HG02588 (cell line): ENCODE results near the gene CCDC178.
A peak's percentile ranks its signal among the peaks of the same experiment; 100 is the strongest.

Source experiments
- ATAC-seq: cut with Tn5 transposase; IDR thresholded peaks from one replicate; pipeline ENCODE4 v1.9.1; 2021; ENCODE audit warnings: mild to moderate bottlenecking, moderate library complexity; ENCODE audit not compliant: unreplicated experiment

Gene CCDC178

GRCh38 chr18:32922951-32923430, 517.5 kb downstream of the CCDC178 start:
- no peak for ATAC-seq

DNA sequence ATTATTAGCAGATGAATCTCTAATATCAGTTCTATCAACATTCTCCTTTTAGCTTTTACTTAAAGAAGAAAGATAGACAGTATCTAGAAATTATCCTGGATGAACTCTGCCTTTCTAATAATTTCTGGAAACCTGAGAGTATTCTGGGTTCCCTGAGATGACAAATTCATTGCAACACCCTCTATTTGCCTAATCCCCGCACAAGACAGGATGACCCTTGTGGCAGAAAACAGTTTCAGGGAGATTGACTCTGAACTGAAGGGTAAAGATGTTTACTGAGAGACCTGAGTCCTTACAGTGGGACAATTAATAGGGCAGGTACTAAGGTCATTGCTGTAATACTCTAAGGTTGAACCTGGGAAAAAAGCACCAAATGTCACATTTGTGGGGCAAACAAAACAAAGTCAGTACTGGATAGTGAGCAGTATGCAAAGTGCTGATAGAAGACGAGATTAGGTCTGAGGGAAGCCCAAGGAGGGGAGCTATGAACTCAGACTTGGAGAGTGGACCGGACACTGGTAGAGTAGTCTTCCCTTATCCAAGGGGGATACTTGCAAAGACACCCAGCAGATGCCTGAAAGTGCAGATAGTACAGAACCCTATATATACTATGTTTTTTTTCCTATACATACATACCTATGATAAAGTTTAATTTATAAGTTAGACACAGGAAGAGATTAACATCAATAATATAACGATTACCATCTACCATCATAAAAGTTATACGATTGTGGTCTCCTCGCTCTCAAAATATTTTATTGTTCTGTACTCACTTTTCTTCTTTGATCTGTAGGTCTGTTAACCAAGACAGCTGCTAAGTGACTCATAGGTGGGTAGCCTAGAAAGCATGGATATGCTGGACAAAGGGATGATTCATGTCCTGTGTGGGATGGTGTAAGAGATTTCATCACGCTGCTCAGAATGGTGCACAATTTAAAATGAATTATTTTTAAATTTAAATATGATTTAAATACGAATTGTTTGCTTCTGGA, 519.4 kb downstream of the CCDC178 start:
- no peak for ATAC-seq

GRCh38 chr18:32919799-32920198, 520.7 kb downstream of the CCDC178 start:
- ATAC-seq, result peak; percentile 87

- ATAC-seq, result no peak
These were observed 521.8 kb downstream of the CCDC178 start for GRCh38 chr18:32918692-32919250.

DNA sequence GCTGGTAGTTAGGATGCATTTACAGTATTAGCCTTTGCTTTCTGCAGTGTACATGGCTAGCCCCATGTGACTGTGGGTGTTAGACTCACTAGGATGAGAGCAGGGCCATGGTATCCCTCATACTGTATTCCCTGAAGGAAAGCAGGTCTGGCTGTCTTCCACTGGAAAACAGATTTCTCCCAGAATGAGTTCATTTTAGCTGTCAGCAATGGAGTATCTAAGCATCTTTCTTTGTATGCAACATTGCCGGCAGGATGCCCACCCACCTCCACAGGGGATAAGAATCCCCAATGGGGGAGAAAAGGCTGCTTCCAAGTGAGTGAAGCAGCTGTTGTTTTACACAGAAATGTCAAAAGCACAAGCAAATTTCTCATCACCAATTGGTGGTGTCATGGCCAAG, 525.0 kb downstream of the CCDC178 start:
- ATAC-seq, result no peak

DNA sequence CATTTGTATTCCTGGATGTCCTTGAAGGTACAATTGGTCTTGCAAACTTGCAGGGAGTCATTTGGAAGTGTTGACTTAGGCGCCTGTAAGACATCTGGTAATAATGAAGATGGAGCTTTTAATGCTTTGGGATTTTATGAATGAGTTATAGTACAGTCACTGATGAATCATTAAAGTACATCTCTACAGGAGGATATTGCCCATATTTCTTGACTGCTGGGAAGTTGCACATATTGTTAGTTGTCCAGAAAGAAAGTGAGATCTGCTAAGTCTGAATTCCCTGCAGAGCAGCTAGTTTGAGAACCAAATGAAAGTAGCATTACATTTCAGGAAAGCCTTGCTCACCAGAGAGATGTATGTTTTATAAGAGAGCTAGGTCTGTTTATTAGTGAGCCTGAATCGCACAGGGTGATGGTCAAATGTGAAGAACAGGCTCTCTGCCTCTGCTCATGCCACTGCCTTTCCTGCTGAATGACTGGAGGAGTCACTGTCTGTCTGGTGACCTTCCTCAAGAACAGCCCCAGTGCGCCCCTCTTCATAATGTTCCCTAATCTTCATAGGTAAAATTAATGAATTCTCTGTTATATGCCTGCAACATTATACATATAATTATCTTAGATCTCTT, 528.7 kb downstream of the CCDC178 start:
- ATAC-seq, result no peak

DNA sequence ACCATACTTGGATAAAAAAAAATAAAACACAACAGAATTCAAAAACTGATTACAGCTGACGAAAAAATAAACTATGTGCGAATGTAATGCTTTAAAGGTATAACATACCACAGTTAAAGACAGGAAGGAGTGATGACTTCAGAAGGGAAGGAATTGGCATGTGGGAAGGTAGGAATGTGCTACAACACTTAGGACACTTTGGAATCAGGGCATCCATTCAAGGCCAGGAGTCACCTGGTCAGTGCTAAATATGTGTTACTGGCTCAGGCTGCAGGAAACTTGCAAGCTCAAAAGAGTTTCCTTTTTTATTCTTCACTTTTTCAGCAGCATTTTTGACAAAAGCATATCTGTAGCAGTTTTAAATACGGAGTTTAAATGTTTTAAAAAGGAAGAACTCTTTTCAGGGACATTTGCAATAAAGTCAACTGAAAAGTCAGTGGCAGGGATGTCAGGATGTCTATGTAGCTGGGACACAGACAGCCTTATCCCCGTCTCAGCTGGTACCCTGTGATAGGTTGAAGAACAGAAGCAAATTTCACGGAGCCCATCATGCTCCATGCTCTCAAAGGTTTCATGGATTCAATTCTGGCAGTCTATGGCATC, 529.7 kb downstream of the CCDC178 start:
- ATAC-seq, result no peak

DNA sequence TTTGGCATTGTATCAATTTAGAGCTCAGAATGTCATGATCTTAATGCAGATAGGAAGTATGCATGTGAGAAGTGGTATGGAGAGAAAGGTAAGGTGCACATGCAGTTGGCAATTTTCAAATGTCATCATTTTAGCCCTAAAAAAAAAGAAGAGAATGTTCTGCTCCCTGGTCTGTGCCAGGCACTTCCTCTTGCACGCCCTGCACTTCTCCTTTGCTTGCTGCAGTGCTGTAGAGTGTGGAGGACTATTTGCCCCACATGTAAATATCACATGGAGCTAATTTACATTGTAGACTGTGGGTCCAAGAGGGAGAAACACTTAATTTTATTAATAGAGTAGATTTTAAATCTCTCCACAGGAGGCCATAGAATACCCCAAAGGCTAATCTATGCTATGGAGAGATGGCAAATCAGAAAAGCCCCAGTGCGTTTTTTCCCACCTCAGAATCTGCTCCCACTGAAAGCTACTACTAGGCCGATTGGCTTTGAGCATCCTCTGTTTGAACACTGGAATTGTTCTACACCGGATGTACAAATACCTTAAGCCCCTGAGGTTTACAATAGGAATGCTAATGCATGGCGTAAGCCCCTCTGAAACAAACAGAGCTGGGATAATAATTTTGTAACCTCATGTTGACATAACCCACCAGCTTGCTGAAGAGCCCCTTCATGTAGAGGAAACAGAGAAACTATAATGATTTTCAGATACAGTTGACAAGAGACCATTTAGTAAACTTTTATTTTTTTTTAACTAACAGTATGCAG, 530.5 kb downstream of the CCDC178 start:
- no peak for ATAC-seq

GRCh38 chr18:32908424-32908805, 532.1 kb downstream of the CCDC178 start:
- no peak for ATAC-seq

- no peak for ATAC-seq
These were observed 532.7 kb downstream of the CCDC178 start for GRCh38 chr18:32907648-32908423.

GRCh38 chr18:32907311-32907585, 533.3 kb downstream of the CCDC178 start:
- ATAC-seq, result no peak

GRCh38 chr18:32906506-32907310, 533.8 kb downstream of the CCDC178 start:
- no peak for ATAC-seq

GRCh38 chr18:32905651-32906050, 534.9 kb downstream of the CCDC178 start:
- ATAC-seq, result no peak

- ATAC-seq, result no peak
These were observed 537.8 kb downstream of the CCDC178 start for GRCh38 chr18:32902568-32903330.

DNA sequence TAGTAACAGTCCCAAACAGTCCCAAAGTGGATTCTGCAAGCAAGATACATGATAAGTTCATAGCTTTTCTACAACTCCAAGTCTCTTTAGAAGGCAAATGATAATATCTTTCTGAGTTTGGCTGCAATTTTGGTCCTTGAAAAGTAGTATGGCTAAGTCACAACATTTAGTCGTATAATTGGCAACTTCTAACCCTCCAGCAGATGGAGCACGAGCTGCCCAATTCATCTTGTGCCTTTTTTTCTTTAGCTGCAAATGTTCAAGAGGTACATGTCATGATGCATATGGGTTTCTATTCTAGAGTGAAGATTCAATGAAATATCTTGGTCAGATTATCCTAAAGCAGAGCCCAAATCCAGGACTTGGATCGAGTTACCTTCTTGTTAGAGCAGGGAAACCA, 540.7 kb downstream of the CCDC178 start:
- ATAC-seq, result no peak

DNA sequence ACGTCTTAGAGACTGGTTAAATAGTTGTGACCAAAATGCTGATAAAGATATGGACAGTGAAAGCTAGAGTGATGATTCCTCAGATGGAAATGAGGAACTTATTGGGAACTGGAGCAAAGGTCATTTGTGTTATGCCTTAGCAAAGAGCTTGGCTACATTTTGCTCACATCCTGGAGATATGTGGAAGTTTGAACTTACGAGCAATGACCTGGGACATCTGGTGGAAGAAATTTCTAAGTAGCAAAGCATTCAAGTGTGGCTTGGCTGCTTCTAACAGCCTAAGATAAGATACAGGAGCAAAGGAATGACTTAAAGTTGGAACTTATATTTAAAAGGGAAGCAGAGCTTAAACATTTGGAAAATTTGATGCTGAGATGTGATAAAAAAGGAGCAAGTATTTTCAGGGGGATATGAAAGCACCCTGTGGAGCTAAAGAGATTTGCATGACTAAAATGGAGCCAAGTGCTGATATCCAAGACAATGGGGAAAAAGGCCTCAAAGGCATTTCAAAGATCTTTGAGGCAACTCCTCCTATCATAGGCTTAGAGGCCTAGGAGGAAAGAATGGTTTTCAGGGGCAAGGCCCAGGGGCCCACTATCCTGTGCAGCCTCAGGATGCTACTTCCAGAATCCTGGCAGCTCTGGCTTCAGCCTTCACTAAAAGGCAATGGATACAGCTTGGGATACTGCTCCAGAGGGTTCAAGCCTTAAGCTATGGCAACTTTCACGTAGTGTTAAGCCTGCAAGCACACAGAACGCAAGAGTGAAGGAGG, 543.6 kb downstream of the CCDC178 start:
- ATAC-seq, result no peak

DNA sequence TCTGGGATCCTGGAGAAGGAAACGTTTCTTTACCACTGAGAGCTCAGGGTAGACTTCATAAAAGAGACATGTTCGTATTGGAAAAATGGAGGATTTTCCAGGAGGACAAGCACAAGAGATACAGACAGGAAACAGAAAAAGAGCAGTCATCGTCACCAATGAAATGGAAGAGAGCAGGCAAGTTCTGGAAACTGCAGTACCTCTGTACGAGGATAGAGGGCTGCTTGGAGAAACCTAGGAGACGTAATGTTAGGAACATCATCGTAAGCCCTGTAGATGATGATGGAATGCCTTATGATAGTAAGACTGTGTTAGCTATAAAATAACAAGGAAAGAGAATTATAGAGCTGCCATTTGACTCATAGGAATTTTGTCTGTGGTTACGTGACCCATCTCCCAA, 546.6 kb downstream of the CCDC178 start:
- ATAC-seq, result no peak

GRCh38 chr18:32891797-32892196, 548.7 kb downstream of the CCDC178 start:
- no peak for ATAC-seq
